Measurements from ENCODE around the gene OSTN.

DNA sequence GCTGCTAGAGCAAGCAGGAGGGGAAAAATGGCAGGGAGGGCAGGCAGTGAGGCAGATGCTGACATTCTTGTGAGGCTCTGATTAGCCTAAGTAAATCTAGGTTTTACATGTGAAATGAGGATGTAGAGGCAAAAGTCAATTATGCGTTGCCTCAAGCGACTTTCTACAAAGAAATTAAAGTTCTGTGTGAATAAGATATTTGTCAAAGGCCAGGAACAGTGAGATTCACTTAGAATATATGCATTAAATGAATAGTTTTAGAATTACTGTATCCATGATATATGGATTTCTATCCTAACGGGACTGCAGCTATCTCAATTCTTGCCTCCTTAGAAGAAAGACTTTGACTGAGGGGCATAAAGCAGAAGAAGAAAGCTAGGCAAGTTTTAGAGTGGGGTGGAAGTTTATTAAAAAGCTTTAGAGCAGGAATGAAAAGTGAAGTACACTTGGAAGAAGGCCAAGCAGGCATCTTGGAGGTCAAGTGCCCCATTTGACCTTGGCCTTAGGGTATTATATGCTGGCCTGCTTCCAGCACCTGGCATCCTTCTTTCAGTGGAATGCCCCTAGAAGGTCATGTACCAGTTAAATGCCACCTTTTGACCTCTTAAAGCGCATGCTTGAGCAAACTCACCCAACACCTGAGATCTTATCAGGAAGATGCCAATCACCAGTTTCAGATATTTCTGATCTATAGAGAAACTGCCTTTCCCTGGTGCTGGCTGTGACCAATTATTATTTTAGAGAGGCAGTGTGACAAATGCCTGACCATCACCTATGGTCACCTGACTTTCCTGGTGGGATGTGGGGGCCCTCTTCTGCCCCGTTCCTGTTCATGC lies 38.2 kb downstream of the OSTN start:
- TF ChIP-seq POLR2A (IDR thresholded peaks at IDR 0.05) = no peak
- TF ChIP-seq, protein P1, sequence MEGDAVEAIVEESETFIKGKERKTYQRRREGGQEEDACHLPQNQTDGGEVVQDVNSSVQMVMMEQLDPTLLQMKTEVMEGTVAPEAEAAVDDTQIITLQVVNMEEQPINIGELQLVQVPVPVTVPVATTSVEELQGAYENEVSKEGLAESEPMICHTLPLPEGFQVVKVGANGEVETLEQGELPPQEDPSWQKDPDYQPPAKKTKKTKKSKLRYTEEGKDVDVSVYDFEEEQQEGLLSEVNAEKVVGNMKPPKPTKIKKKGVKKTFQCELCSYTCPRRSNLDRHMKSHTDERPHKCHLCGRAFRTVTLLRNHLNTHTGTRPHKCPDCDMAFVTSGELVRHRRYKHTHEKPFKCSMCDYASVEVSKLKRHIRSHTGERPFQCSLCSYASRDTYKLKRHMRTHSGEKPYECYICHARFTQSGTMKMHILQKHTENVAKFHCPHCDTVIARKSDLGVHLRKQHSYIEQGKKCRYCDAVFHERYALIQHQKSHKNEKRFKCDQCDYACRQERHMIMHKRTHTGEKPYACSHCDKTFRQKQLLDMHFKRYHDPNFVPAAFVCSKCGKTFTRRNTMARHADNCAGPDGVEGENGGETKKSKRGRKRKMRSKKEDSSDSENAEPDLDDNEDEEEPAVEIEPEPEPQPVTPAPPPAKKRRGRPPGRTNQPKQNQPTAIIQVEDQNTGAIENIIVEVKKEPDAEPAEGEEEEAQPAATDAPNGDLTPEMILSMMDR (IDR thresholded peaks at IDR 0.05) = no peak
